Thyroid gland (tissue), 4 donors: Measurements from ENCODE around the gene KRTAP1-3.
"Not testable (repeated sequence)": the region's sequence is repeated elsewhere in the genome, so short reads cannot be mapped to it uniquely, and the experiment has no call there.

Source experiments
- POLR2A ChIP-seq, 2 donors: fragments of 450-650 bp; IDR thresholded peaks; one replicate each; pipeline ENCODE4 v1.6.1; 2017; ENCODE audit warnings: antibody characterized with exemption in 2 of 2, mild to moderate bottlenecking in 2 of 2, moderate library complexity in 1 of 2
- TF ChIP-seq, protein P1 (sequence below), 6 experiments: fragments of 200-600 bp in 3 of 6; fragments of 450-650 bp in 3 of 6; sonication (generic) in 3 of 6; IDR thresholded peaks; one replicate each; pipeline ENCODE4 v1.5.1; 2016 to 2019; ENCODE audit warnings: antibody characterized with exemption in 6 of 6, mild to moderate bottlenecking in 2 of 6, inconsistent platforms in 1 of 6, moderate library complexity in 1 of 6

DNA sequence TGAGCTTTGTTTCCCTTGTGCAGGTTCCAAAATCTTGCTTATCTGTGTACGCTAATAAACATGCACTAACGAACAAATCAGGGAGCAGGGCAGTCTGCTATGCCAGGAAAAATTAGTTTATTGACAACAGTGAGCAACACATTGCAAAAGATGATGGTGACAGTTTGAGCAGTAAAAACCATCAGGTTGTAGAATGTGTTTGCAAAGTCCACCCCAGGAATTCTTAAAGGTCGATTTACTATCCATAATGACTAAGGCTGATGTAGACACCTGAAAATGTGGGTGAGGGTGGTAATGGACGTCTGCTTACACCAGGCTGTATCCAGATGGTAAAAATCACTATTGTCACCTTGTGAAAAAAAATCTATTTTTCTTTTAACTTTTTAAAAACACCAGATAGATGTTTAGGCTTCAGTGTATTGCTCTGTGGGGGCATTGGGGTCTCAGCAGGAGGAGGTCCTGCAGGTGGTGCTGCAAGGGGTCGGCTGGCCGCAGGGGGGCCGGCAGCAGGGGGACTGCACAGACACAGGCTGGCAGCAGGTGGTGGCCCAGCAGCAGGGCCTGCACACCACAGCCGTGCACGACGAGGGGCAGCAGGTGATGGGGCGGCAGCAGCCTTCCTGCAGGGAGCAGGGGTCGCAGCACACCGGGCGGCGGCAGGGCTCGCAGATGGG lies 30.5 kb upstream of the KRTAP1-3 start:
- TF ChIP-seq POLR2A (IDR thresholded peaks at IDR 0.05): not testable (repeated sequence)
- TF ChIP-seq, protein P1, sequence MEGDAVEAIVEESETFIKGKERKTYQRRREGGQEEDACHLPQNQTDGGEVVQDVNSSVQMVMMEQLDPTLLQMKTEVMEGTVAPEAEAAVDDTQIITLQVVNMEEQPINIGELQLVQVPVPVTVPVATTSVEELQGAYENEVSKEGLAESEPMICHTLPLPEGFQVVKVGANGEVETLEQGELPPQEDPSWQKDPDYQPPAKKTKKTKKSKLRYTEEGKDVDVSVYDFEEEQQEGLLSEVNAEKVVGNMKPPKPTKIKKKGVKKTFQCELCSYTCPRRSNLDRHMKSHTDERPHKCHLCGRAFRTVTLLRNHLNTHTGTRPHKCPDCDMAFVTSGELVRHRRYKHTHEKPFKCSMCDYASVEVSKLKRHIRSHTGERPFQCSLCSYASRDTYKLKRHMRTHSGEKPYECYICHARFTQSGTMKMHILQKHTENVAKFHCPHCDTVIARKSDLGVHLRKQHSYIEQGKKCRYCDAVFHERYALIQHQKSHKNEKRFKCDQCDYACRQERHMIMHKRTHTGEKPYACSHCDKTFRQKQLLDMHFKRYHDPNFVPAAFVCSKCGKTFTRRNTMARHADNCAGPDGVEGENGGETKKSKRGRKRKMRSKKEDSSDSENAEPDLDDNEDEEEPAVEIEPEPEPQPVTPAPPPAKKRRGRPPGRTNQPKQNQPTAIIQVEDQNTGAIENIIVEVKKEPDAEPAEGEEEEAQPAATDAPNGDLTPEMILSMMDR (IDR thresholded peaks at IDR 0.05): not testable (repeated sequence)
